ENCODE results near the gene SDCCAG8.

SDCCAG8 gene

DNA sequence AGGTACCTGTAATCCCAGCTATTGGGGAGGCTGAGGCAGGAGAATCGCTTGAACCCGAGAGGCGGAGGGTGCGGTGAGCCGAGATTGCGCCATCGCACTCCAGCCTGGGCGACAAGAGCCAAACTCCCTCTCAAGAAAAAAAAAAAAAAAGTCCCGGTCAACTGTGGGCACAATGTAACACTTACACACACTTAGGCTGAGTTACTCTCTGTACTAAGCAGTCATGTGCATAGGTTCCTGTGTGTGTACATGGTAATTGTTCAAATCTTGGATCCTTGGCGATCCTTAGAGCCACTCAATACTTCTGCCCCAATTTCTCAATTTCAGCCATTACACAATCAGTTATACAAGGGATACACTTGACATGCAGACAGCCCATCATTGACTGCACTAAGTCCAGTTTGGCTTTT, 11.6 kb downstream of the SDCCAG8 start:
- Mint-ChIP-seq H3K4me3 (no peak overlapping the region), H3K9me3 (no peaks in the 10 kb centered on the region), H3K27me3 (no peaks in the 10 kb centered on the region), H3K27ac (no peak overlapping the region), H3K4me1 (peaks cover 44% of the 10 kb centered on the region), H3K36me3 (peaks cover 7% of the 10 kb centered on the region)

DNA sequence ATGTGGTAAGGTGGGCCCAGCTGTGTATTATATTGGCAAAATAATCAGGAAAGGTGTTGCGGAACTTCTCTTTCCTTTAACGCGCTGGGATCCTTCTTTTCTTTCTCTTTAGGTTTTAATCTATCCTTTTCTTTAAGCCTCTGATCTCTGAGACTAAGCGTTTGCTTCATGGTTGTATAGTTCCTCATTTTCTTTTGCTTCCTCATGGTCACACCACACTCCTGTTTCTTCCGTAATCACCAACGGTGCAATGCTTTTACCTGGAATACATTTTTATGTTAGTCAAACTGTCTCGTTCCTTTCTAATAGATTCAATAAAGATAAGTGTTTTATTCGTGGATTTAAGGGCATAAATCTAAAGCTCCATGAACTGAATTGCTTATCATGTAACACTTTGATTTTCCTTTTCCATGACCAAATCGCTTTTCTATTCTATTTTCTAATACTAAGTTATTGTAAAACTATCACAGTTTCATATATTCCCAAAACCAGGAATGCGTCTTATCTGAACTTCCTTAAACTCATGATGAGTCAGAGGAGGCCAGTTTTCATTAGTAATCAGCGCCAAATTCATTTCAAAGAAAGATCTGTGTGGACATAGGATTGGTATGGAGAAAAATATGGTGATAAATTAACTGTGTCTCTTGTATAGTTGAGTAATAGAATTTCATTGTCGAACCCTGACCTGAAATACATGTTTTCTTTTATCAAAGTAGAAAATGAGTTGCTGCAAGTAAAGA, 12.2 kb downstream of the SDCCAG8 start:
- Mint-ChIP-seq H3K9me3 (no peaks in the 10 kb centered on the region), H3K4me1 (peaks cover 42% of the 10 kb centered on the region), H3K4me3 (no peak overlapping the region), H3K36me3 (peaks cover 7% of the 10 kb centered on the region), H3K27ac (peak overlapping the region; percentile 63), H3K27me3 (no peaks in the 10 kb centered on the region)

DNA sequence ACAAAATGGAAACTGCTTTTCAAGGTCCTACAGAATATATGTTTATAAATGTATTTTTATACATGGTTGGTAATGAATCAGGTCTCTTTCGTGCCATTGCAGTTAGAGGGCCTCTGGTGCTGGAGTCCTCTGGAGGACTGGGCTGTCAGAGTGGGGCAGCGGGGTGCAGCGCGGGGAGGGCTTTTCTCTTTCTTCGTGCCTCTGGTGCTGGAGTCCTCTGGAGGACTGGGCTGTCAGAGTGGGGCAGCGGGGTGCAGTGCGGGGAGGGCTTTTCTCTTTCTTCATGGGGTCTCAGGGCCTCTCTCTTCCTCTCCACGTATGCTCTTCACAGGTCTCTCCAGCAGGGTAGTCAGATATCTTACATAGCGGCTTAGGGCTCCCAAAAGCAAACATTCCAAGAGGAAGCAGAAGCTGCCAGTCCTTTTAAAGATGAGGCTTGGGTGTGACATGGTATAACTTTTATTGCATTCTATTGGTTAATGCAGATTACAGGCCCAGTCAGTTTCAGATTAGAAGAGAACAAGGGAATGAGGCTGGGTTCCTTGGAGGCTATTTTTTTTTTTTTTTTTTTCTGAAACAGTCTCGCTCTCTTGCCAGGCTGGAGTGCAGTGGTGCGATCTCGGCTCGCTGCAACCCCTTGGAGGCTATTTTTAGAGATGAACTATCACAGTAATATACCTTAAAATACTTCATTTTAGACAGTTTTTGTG, 13.1 kb downstream of the SDCCAG8 start:
- Mint-ChIP-seq H3K9me3 (no peaks in the 10 kb centered on the region), H3K27ac (no peak overlapping the region), H3K4me3 (no peak overlapping the region), H3K4me1 (peaks cover 37% of the 10 kb centered on the region), H3K36me3 (peaks cover 10% of the 10 kb centered on the region), H3K27me3 (no peaks in the 10 kb centered on the region)

DNA sequence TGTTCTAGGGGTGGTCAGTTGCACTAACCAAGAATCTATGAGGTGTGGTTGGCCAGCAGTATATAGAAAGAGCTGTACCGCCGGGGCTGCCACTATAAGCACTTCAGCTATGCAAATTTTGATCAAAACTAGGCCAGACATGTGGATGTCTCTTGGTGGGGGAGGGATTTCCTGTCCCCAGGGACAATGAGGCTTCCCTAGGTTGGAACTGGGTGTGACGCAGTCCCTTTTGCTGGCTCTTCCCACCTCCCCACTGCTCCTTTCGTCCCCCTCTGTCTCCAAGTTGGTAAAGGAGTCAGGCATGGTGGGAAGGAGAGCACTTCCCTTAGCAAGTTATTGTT, 13.6 kb downstream of the SDCCAG8 start:
- H3K4me1 Mint-ChIP-seq, result peaks cover 36% of the 10 kb centered on the region
- no peaks in the 10 kb centered on the region for H3K27me3 Mint-ChIP-seq
- no peak overlapping the region for H3K4me3 Mint-ChIP-seq
- H3K27ac Mint-ChIP-seq, result no peak overlapping the region
- H3K9me3 Mint-ChIP-seq, result no peaks in the 10 kb centered on the region
- peaks cover 13% of the 10 kb centered on the region for H3K36me3 Mint-ChIP-seq

DNA sequence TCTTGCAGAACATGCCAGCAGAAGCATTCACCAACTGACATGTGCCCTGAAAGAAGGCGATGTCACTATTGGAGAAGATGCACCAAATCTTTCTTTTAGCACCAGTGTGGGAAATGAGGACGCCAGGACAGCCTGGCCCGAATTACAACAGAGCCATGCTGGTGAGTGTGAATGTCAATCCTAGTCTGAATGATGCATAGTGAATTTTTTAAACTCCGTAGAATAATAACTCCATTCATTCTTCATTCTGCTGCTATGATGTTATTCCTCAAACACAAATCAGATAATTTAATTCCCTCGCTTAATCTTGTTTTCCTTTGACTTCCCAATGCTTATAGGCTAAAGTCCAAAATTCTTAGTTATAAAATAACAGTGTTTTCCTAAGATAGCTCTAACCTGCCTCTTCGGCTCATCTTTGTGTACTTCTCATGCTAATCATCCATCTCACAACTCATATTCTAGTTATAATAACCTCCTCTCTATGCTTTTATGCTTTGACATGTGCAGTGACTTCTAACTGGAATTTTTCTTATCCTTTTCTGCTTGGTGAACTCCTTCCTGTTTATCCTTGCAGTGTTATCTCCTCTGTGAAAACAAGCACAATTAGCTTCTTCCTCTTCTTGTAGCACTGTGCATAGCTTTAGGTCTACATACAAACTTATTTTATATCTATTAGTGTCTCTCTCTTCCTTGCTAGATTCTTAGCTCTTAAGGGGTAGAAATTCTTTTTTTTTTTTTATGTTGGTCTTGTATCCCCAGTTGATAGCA, 14.4 kb downstream of the SDCCAG8 start:
- Mint-ChIP-seq H3K36me3 (peaks cover 20% of the 10 kb centered on the region), H3K4me3 (no peak overlapping the region), H3K27me3 (no peaks in the 10 kb centered on the region), H3K9me3 (no peaks in the 10 kb centered on the region), H3K4me1 (peaks cover 27% of the 10 kb centered on the region), H3K27ac (peak overlapping the region; percentile 8)

DNA sequence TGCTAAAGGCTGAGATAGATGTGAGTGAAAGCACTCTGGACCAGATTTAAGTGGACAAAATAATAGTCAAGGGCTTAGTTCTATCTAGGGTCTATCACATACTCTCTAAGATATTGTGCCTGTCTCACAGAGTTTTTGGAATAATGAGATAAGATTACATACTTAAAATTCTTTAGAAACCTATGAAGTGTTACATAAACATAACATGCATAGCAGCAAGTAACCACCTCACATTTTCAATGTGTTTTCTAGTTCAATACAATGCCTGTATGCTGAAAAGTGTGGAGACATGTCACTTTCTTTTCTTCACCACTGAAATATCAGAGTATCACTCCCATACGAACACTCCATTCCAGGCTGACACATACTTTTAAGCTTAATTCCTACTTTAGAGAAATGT, 16.2 kb downstream of the SDCCAG8 start:
- H3K9me3 Mint-ChIP-seq, result no peaks in the 10 kb centered on the region
- no peaks in the 10 kb centered on the region for H3K27me3 Mint-ChIP-seq
- H3K36me3 Mint-ChIP-seq, result peaks cover 31% of the 10 kb centered on the region
- H3K4me3 Mint-ChIP-seq, result no peak overlapping the region
- H3K27ac Mint-ChIP-seq, result no peak overlapping the region
- H3K4me1 Mint-ChIP-seq, result peaks cover 27% of the 10 kb centered on the region

DNA sequence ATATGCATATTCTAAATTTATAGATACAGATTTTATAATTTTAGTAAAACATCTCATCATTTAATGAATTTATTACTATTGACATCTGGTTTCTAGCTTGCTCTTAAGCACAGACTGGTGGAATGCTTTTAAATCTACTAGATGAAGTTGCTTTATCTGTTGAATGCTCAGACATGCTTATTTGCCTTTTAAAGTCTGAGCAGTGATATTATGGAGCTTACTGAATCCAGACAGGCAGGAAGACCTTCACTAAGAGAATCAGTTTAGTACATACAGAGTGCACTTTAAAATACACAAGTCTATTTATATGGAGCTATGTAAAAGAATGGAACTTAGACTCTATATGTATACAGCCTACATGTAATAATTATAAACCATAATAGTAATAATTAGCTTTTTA, 16.6 kb downstream of the SDCCAG8 start:
- Mint-ChIP-seq H3K27me3 (no peaks in the 10 kb centered on the region), H3K9me3 (no peaks in the 10 kb centered on the region), H3K27ac (no peak overlapping the region), H3K4me3 (no peak overlapping the region), H3K4me1 (peaks cover 27% of the 10 kb centered on the region), H3K36me3 (peaks cover 34% of the 10 kb centered on the region)

DNA sequence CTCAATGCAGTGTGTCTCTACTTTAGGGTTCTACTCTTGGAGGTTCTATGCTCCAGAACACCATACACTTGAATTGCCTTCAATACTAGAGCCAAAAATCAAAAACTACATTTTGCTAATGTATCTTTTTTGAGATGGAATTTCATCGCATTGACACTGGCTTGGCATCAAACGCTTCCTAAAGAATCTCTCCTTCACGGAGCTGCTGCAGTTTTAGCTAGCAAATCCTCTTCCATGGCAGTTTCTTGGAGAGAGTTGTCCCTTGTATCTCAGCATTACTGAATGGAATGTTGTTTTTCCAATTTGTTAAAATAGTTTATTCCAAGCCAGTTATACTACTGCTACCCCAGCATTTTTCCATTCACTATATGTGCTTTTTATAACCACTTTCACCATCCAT, 17.7 kb downstream of the SDCCAG8 start:
- H3K36me3 Mint-ChIP-seq, result peaks cover 37% of the 10 kb centered on the region
- H3K4me3 Mint-ChIP-seq, result no peak overlapping the region
- H3K4me1 Mint-ChIP-seq, result peaks cover 17% of the 10 kb centered on the region
- no peaks in the 10 kb centered on the region for H3K9me3 Mint-ChIP-seq
- no peak overlapping the region for H3K27ac Mint-ChIP-seq
- H3K27me3 Mint-ChIP-seq, result no peaks in the 10 kb centered on the region

DNA sequence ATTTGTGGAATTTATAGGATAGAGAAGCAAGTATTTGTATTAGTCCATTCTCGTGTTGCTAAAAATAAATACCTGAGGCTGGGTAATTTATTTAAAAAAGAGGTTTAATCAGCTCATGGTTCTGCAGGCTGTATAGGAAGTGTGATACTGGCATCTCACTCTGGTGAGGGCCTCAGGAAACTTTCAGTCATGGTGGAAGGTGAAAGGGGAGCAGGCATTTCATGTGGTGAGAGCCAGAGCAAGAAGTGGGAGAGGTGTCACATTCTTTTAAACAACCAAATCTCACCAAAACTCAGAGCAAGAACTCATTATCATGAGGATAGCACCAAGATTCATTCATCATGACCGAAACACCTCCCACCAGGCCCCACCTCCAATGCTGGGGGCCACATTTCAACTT, 18.1 kb downstream of the SDCCAG8 start:
- no peaks in the 10 kb centered on the region for H3K9me3 Mint-ChIP-seq
- H3K27ac Mint-ChIP-seq, result peak overlapping the region; percentile 23
- H3K27me3 Mint-ChIP-seq, result no peaks in the 10 kb centered on the region
- H3K36me3 Mint-ChIP-seq, result peaks cover 37% of the 10 kb centered on the region
- H3K4me1 Mint-ChIP-seq, result peaks cover 14% of the 10 kb centered on the region
- H3K4me3 Mint-ChIP-seq, result no peak overlapping the region

DNA sequence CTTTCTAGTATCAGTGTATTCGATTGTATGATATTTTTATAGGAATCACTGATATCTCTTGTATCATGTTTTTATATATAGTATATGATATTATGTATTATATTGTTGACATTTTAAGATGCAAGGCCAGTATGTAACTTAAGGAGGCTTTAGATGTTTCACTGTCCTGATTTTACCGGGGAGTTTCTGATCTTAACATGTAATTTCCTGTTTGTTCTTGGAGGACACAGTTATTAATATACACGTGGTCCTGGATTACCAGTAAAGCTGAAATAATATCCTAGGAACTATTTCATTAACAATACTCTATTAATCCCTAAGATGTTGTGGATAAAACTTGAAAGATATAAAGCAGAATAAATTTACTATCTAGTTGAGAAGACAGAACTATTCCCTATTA, 19.5 kb downstream of the SDCCAG8 start:
- Mint-ChIP-seq H3K4me1 (peaks cover 15% of the 10 kb centered on the region), H3K27me3 (no peaks in the 10 kb centered on the region), H3K9me3 (no peaks in the 10 kb centered on the region), H3K4me3 (no peak overlapping the region), H3K36me3 (peaks cover 37% of the 10 kb centered on the region), H3K27ac (no peak overlapping the region)

DNA sequence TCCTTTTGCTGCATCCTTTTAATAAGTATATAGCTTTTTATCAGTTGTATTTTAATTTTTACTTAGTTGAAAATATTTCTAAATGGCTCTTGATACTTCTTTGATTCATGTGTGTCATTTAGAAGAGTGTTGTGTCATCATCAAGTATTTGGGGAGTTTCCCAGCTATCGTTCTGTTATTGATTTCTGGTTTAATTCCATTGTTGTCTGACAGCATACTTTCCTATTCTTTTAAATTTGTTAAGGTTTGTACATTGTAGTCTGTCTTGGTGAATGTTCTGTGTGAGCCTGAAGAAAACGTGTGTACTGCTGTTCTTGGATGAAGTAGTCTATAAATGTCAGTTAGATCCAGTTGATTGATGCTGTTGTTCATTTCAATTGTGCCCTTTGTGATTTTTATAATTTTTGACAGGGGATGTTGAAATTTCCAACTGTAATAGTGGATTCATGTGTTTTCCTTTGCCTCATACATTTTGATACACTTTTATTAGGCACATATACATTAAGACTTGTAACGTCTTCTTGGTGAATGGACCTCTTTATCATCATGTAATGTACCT, 24.8 kb downstream of the SDCCAG8 start:
- peak overlapping the region; percentile 81 for H3K27ac Mint-ChIP-seq
- H3K9me3 Mint-ChIP-seq, result peaks cover 5% of the 10 kb centered on the region
- peak overlapping the region; percentile 49 for H3K4me3 Mint-ChIP-seq
- H3K4me1 Mint-ChIP-seq, result peaks cover 30% of the 10 kb centered on the region
- no peaks in the 10 kb centered on the region for H3K27me3 Mint-ChIP-seq
- peaks cover 34% of the 10 kb centered on the region for H3K36me3 Mint-ChIP-seq

DNA sequence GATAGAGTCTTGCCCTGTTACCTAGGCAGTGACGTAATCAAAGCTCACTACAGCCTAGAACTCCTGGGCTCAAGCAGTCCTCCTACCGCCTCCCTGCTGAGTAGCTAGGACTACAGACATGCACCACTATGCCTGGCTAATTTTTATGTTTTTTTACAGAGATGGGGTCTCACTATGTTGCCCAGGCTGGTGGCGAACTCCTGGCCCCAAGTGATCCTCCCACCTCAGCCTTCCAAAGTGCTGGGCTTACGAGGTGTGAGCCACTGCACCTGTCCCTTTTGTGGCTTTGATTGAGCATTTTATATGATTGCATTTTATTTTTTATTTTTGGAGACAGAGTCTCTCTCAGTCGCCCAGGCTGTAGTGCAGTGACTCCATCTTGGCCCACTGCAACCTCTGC, 25.8 kb downstream of the SDCCAG8 start:
- H3K27me3 Mint-ChIP-seq, result no peaks in the 10 kb centered on the region
- peaks cover 5% of the 10 kb centered on the region for H3K9me3 Mint-ChIP-seq
- peaks cover 40% of the 10 kb centered on the region for H3K4me1 Mint-ChIP-seq
- peaks cover 30% of the 10 kb centered on the region for H3K36me3 Mint-ChIP-seq
- H3K27ac Mint-ChIP-seq, result peak overlapping the region; percentile 14
- no peak overlapping the region for H3K4me3 Mint-ChIP-seq

DNA sequence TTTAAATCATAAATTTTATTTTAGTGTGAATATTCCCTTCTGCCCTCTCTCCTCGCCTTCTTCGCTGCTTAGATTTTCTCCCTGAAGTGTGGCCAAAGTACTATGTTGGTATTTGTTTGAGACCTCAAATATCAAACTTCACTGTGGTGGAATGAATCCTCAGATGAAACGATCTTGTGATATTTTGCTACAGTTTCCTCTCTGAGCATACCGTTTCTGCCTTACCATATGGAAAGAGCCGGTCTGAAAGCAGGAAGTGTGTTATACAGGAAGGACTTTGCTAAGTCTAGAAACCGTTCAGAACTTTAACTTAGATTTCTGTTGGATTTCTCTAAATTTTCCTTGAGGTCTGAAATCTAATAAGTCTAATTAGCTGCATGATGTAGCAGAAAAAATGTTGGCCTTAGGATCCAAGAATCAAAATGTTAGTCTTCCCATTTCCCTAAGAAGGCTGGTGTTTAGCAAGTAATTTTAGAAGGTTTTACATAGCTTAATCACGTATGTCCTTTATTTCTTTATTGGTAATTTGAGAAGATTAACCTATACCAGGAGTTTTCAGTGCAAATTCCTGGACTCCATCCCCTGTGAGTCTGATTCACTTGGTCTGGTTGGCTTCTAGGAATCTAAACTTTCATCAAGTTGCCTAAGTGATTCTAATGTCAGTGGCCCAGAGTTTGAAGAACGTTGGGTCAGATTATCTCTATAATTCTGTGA, 30.7 kb downstream of the SDCCAG8 start:
- H3K27ac Mint-ChIP-seq, result peak overlapping the region; percentile 96
- peaks cover 48% of the 10 kb centered on the region for H3K36me3 Mint-ChIP-seq
- H3K4me3 Mint-ChIP-seq, result peak overlapping the region; percentile 12

DNA sequence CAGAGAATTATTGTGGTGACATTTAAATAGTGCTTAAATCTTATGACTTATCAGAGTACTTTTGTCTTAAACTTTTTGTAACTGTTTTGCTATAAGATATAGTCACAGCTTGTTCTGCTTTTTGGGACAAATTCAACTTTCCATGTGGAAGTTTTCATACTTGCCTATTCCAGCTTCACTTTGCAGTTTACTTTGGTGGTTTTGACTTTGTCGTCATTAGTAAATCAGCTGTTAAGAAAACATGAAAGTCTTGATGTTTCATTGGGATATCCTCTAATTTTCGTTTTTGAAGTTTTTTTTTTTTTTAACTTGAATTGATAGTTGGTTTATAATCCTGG, 31.3 kb downstream of the SDCCAG8 start:
- Mint-ChIP-seq H3K27me3 (no peaks in the 10 kb centered on the region), H3K4me1 (peaks cover 58% of the 10 kb centered on the region), H3K36me3 (peaks cover 46% of the 10 kb centered on the region), H3K27ac (peak overlapping the region; percentile 89), H3K4me3 (peak overlapping the region; percentile 35), H3K9me3 (peaks cover 5% of the 10 kb centered on the region)

More for the DNA sequence above, 30.7 kb downstream of the SDCCAG8 start:
- Mint-ChIP-seq H3K9me3 (peaks cover 5% of the 10 kb centered on the region), H3K27me3 (no peaks in the 10 kb centered on the region), H3K4me1 (peaks cover 58% of the 10 kb centered on the region)

DNA sequence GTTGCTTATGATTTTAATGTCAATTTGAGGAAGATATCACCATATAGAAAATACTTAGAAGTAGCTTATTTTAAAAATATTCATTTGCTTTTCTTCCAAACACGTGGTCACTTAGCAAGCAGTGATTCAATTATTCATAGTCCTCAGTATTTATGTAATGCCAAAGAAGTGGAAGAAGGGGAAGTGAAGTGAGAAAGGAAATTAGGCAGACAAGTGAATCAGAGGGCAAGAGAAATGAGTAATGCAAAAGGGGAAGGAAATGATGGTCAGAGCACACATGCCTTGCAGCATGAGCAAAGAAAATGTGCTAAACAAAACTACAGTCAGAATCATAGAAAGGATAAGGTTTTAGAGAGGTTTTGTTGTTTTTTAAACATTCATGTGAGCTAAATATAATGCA, 31.8 kb downstream of the SDCCAG8 start:
- Mint-ChIP-seq H3K27ac (peak overlapping the region; percentile 89), H3K4me3 (peak overlapping the region; percentile 35), H3K27me3 (no peaks in the 10 kb centered on the region), H3K36me3 (peaks cover 45% of the 10 kb centered on the region), H3K4me1 (peaks cover 58% of the 10 kb centered on the region), H3K9me3 (peaks cover 5% of the 10 kb centered on the region)
